Measurements from ENCODE around the gene CPZ. TPM values are rescaled to one million over a fixed set of nuclear protein-coding genes. Genes with fewer than 3 reads are reported as not detected.

CPZ gene
- total and polyA plus RNA-seq, 11 donors: 0.13 to 4.8 (median 0.26) TPM; not detected in 2

DNA sequence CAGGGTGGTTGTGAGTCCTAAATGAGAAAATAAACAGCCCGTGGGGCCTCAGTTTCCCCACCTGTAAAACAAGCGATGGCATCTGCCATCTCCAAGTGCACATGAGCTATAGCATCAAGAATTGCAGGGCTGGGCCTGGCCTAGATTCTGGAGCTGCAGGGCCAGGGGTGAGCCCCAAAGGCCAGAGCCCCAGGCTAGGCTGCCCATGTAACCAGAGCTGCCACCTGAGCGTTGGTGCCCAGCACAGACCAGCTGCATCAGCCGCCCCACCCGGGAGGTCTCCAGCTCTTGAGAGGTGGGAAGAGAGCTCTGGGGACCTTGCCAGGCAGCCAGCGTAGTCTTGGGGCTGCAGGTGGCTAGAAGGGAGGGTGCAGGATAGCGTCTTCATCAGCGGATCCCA lies 39.3 kb upstream of the CPZ start:
- Histone ChIP-seq H3K27ac (no peak overlapping the region), H3K27me3 (peaks cover 0 to 9% (median 0%) of the 10 kb centered on the region in 9 donors), H3K4me3 (no peak overlapping the region), H3K9me3 (no peaks in the 10 kb centered on the region), H3K4me1 (no peaks in the 10 kb centered on the region), H3K36me3 (no peaks in the 10 kb centered on the region)
- DNase-seq (no peak), ATAC-seq (no peak)
- 81 to 90% (median 85%) methylated on average over 6 to 8 of the region's 8 CpGs for WGBS, 4 donors
- TF ChIP-seq POLR2A (IDR thresholded peaks at IDR 0.05): no peak
- TF ChIP-seq, protein P1, sequence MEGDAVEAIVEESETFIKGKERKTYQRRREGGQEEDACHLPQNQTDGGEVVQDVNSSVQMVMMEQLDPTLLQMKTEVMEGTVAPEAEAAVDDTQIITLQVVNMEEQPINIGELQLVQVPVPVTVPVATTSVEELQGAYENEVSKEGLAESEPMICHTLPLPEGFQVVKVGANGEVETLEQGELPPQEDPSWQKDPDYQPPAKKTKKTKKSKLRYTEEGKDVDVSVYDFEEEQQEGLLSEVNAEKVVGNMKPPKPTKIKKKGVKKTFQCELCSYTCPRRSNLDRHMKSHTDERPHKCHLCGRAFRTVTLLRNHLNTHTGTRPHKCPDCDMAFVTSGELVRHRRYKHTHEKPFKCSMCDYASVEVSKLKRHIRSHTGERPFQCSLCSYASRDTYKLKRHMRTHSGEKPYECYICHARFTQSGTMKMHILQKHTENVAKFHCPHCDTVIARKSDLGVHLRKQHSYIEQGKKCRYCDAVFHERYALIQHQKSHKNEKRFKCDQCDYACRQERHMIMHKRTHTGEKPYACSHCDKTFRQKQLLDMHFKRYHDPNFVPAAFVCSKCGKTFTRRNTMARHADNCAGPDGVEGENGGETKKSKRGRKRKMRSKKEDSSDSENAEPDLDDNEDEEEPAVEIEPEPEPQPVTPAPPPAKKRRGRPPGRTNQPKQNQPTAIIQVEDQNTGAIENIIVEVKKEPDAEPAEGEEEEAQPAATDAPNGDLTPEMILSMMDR (IDR thresholded peaks at IDR 0.05): no peak
- intact Hi-C loops (cut with DNase I): no loop called here

DNA sequence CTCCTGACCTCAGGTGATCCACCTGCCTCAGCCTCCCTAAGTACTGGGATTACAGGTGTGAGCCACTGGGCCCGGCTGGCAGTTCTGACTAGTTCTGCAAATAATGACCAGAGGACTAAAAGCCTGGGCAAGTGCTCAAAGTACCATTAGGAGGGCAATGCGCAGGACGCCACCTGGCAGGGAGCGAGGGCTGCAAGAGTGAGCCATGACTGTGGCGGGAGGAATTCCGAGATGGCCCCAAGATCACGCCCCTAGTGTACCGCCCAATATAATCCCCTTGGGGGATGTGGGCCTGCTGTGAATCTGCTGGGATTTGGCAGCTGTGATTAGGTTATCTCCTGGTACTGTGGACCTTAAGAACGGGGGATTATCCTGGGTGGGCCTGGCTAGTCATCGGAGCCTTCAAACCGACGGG lies 38.6 kb upstream of the CPZ start:
- ATAC-seq: no peak
- no peak overlapping the region for H3K4me3 ChIP-seq

DNA sequence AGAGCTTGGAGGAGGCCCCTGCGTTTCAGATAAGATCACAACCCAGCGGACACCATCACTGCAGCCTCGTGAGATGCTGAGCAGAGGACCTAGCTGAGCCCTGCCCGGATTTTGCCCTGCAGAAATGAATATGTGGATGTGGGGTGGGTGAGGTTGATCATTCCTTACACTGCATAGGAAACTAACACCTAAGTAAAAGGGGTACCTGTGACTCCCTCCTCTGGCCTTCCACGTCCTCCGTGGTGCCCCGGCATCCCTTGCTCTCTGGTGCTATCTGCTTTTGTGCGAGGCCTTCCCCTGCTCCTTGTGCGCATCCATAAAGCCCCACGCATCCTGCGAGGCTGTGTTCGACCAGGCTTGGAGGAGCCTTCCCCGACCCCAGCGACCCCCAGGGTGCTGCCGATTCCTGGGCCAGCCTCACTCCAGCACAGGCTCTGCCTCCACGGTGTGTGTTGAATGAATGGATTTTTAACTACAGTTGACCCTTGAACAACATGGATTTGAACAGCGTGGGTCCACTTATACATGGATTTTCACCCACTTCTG lies 37.9 kb upstream of the CPZ start:
- DNase-seq (no peak), ATAC-seq (no peak)
- WGBS, 4 donors: 75 to 79% (median 77%) methylated on average over 16 to 17 of the region's 17 CpGs
- Histone ChIP-seq H3K9me3 (no peaks in the 10 kb centered on the region), H3K27me3 (peaks cover 0 to 17% (median 0%) of the 10 kb centered on the region in 9 donors), H3K4me3 (no peak overlapping the region), H3K4me1 (no peaks in the 10 kb centered on the region), H3K27ac (no peak overlapping the region), H3K36me3 (no peaks in the 10 kb centered on the region)
- intact Hi-C loops (cut with DNase I): no loop called here
- TF ChIP-seq, protein P1 (IDR thresholded peaks at IDR 0.05): no peak
- no peak for TF ChIP-seq POLR2A (IDR thresholded peaks at IDR 0.05)

More for the DNA sequence above, 38.6 kb upstream of the CPZ start:
- no peak overlapping the region for H3K27ac ChIP-seq
- H3K9me3 ChIP-seq: no peaks in the 10 kb centered on the region
- H3K27me3 ChIP-seq: peaks cover 0 to 13% (median 0%) of the 10 kb centered on the region in 9 donors
- H3K4me1 ChIP-seq: no peaks in the 10 kb centered on the region
- intact Hi-C loops (cut with DNase I): no loop called here
- DNase-seq: no peak
- H3K36me3 ChIP-seq: no peaks in the 10 kb centered on the region
- TF ChIP-seq, protein P1 (IDR thresholded peaks at IDR 0.05): no peak
- TF ChIP-seq POLR2A (IDR thresholded peaks at IDR 0.05): no peak
- 51 to 64% (median 54%) methylated on average over 10 to 12 of the region's 12 CpGs for WGBS, 4 donors

DNA sequence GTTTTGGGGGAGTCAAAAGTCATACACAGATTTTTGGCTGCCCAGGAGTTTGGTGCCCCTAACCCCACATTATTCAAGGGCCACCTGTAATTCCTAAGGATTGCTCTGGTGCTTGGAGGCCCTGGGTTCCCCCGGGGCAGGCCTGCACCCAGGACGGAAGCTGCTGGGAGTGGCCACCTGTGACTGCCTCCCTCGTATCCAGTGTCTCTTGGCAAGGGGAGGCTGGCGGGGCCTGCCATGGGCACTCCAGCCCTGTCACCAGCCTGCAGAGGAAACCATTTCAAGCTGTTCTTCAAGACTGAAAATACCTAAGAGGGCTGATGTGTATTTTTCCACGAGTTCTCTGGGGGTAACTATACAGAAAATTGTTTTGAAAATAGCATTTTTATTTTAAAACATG lies 36.8 kb upstream of the CPZ start:
- ATAC-seq (no peak), DNase-seq (no peak)
- Histone ChIP-seq H3K9me3 (no peaks in the 10 kb centered on the region), H3K4me3 (no peak overlapping the region), H3K4me1 (no peaks in the 10 kb centered on the region), H3K27ac (no peak overlapping the region), H3K36me3 (no peaks in the 10 kb centered on the region), H3K27me3 (peaks cover 0 to 23% (median 0%) of the 10 kb centered on the region in 9 donors)
- no peak for TF ChIP-seq POLR2A (IDR thresholded peaks at IDR 0.05)
- TF ChIP-seq, protein P1 (IDR thresholded peaks at IDR 0.05): no peak
- whole genome bisulfite sequencing, 4 donors: 72 to 77% (median 75%) methylated on average over 5 of the region's 5 CpGs
- intact Hi-C loops (cut with DNase I): no loop called here

Data from heart left ventricle (tissue), 16 donors.